Activated naive CD4-positive, alpha-beta T cell treated with Interleukin-2 at 50 U/mL for 16 hours (primary cell): ENCODE measurements around the gene HCN2.
"Not testable (repeated sequence)": the region's sequence is repeated elsewhere in the genome, so short reads cannot be mapped to it uniquely, and the experiment has no call there.

Experiments used
- DNase-seq: peaks from one replicate; pipeline ENCODE4 v3.0.0-alpha.2; 2020

The HCN2 gene

DNA sequence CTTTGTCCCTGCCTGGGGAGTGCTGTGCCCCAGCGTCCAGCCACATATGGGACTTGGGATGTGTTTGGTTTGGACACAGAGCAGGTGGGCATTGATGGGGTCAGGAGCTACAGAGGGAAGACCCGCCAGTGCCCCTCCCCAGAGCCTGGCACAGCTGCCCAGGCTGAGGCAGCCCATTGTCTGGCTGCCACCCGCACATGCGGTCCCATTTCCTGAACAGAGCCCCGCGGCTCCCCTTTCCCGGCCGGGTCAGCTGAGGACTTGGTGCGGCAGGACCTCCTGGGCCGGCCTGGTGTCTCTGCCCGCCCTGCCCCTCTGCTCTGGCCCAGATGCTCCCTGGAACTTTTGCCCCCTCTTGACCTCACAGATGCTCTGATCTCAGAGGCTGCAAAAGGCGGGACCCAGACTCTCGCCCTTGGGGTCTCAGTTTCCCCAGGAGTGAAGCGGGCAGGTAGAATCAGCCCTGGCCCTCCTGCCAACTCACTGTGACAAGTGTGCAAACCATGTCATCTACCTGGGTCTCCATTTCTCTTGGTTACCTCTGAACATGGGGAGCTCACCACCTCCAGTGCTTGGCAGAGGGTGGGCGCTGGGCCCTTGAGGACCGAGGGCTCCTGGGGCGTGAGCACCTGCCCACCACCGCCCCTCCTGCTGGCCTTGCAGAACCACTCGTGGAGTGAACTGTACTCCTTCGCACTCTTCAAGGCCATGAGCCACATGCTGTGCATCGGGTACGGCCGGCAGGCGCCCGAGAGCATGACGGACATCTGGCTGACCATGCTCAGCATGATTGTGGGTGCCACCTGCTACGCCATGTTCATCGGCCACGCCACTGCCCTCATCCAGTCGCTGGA lies 17.8 kb downstream of the HCN2 start:
- DNase-seq = no peak

- no peak for DNase-seq
Observed at GRCh38 chr19:608155-609003, 18.7 kb downstream of the HCN2 start.

DNA sequence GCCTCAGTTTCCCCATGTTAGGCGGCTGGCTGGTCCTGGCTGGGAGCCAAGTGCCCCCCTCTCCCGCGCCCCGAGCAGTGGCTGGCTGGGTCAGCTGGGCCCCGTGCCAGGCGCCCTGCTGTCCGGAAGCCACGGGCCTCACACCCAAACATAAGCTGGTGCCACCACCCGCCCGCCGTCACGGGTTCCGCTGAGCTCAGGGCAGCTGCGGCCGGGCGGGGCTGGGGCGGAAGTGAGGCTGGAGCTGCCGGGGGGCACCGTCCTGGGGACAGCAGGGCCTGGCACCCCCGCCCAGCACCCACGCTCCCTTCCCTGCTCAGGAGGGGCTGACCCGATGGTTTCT lies 19.3 kb downstream of the HCN2 start:
- no peak for DNase-seq

- DNase-seq = peak; percentile 33
Observed at GRCh38 chr19:610071-610800, 20.6 kb downstream of the HCN2 start.

DNA sequence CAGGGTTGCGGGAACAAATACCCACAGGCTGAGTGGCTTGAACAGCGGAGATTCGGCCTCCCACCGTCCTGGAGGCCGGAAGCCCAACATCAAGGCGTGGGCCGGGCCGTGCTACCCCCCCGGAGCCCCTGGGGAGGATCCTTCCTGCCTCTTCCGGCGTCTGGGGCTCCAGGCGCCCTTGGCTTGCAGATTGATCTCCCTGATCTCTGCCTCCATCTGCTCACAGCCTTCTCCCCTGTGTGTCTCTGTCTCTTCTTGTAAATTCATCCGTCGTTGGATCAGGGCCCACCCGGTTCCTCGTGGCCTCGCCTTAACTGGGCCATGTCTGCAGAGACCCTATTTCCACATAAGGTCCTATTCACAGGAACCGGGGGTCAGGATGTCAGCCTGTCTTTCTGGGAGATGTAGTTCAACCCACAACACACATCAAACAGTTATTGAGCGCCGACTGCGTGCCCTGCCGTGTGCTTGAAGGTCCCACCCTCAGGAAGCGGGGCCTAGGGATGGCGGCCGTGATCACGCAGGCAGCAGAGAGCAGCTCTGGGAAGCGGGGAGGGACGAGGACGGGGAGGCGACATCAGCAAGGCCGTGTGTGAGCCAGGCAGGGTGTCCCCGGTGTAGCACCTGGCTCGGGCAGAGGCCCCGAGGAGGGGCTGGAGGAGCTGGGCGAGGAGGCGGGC lies 21.3 kb downstream of the HCN2 start:
- peak; percentile 57 for DNase-seq

- peak; percentile 83 for DNase-seq
Observed at GRCh38 chr19:611481-611868, 21.8 kb downstream of the HCN2 start.

DNA sequence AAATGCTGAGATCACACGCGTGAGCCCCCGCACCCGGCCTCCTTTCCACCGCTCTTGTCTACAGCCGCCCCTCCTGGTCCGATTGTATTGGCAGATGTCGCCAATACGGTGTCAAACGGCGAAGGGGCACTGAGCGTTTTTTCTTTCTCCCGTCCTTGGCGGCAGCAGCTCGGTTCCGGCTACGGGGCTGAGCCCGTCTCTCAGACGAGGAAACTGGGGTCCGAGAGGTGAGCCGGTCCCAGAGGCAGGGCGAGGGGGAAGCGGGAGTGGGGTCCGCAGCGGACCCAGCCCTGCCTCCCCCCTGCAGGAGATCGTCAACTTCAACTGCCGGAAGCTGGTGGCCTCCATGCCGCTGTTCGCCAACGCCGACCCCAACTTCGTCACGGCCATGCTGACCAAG lies 23.3 kb downstream of the HCN2 start:
- no peak for DNase-seq

DNA sequence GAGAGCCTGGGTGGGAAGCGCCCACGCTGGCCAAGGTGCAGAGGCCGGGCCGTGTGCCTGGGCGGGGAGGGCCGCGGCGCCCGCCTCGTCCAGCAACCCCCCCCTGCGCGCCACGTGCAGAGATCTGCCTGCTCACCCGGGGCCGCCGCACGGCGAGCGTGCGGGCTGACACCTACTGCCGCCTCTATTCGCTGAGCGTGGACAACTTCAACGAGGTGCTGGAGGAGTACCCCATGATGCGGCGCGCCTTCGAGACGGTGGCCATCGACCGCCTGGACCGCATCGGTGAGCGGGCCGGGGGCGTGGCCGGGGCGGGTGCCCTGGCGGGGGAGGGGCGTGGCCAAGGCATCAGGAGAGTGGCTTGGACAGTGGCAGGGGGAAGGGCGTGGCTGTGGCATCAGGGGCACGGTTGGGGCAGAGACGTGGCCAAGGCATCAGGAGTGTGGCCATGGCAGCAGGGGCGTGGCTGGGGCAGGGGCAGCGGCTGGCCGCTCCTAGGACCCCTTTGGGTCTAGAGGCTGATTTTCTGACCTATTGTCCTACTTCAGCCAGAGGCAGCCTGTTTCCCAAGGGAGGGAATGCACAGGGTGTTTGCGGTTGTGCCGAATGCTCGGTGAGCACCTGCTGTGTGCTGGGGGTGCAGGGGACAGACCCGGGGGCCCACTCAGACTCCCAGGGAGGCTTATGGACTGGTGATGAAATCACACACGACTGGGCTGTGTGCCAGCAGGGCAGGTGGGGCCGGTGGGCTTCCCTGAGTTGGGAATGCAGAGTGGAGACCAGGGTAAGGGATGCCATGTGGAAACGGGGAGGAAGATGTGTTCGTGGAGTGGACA lies 24.3 kb downstream of the HCN2 start:
- DNase-seq = no peak

DNA sequence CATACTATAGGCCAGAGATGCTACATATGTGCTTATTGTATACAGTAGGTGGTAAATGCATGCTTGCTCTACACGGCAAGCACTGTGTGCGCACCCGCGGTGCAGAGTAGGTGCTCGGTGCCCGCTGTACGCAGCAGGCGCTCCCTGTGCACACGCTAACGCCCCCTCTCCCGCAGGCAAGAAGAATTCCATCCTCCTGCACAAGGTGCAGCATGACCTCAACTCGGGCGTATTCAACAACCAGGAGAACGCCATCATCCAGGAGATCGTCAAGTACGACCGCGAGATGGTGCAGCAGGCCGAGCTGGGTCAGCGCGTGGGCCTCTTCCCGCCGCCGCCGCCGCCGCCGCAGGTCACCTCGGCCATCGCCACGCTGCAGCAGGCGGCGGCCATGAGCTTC lies 25.9 kb downstream of the HCN2 start:
- no peak for DNase-seq

DNA sequence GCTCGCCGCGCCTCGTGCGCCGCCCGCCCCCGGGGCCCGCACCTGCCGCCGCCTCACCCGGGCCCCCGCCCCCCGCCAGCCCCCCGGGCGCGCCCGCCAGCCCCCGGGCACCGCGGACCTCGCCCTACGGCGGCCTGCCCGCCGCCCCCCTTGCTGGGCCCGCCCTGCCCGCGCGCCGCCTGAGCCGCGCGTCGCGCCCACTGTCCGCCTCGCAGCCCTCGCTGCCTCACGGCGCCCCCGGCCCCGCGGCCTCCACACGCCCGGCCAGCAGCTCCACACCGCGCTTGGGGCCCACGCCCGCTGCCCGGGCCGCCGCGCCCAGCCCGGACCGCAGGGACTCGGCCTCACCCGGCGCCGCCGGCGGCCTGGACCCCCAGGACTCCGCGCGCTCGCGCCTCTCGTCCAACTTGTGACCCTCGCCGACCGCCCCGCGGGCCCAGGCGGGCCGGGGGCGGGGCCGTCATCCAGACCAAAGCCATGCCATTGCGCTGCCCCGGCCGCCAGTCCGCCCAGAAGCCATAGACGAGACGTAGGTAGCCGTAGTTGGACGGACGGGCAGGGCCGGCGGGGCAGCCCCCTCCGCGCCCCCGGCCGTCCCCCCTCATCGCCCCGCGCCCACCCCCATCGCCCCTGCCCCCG lies 26.5 kb downstream of the HCN2 start:
- no peak for DNase-seq

DNA sequence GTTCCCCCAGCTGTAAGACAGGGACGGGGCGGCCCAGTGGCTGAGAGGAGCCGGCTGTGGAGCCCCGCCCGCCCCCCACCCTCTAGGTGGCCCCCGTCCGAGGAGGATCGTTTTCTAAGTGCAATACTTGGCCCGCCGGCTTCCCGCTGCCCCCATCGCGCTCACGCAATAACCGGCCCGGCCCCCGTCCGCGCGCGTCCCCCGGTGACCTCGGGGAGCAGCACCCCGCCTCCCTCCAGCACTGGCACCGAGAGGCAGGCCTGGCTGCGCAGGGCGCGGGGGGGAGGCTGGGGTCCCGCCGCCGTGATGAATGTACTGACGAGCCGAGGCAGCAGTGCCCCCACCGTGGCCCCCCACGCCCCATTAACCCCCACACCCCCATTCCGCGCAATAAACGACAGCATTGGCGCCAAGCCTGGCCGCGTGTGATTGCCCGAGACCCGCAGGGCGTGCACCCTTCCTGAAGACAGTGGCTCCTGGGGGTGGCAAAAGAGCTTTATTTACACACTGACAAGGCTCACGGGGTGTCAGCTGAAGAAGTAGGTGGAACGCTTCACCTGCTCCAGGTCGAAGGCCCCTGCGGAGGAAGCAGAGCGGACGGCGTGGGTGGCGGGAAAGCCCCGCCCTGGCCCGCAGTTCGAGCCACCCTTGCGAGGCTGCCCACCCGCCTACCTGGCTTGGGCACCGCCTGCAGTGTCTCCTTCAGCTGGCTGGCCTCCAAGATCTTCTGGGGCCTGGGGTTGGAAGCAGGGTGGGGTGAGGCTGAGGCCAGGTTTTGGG lies 27.3 kb downstream of the HCN2 start:
- no peak for DNase-seq

DNA sequence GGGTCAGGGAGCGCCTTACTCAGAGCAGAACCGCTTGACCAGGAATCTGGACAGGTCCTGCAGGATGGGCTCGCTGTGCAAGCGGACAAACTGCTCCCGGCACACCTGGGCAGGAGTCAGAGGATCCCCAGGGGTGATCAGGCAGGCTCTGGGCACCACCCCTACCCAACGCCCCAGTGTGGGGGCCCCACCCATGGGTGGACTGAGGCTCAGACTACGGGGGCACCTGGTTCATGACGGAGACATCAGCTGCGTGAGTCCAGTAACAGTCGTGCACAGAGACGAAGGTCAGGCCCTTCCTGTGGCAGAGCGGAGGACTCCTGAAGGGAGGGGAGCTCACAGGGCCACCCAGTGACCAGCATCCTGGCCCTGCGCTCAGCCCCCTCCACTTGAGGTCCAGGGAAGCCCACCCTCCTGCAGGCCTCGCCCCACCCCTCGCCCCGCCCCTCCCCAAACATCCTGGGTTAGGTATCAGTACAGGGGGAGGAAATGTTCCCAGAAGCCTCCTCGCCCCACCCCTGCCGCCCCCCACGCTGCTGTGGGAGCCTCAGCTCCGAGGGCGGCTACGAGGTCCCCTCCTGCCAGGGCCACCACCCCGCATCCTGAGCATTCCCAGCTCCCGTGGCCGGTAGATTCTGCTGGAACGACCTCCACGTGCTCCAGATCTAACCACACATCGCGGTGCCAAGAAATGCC lies 28.0 kb downstream of the HCN2 start:
- no peak for DNase-seq

DNA sequence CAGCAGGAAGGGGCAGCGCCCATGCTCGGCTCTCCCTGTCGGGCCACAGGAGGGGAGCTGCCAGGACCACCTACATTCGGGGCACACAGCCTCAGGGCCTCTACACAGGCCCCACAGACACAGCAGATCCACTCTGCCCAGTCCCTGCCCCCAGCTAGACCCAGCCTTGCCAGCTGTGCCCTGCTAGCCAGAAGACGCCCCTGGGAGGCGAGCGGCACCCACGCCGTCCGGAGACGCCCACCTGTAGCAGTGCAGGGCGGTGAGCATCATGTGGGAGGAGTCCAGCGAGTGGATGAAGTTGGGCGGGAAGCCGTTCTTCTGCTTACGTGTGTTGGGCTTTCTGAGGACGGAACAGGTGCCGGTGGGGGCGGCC lies 28.6 kb downstream of the HCN2 start:
- no peak for DNase-seq

GRCh38 chr19:618674-619285 lies 29.1 kb downstream of the HCN2 start:
- no peak for DNase-seq

- DNase-seq = no peak
Observed at GRCh38 chr19:619286-620002, 29.8 kb downstream of the HCN2 start.

- no peak for DNase-seq
Observed at GRCh38 chr19:620166-620862, 30.6 kb downstream of the HCN2 start.

- not testable (repeated sequence) for DNase-seq
Observed at GRCh38 chr19:621191-621590, 31.5 kb downstream of the HCN2 start.

GRCh38 chr19:621819-622218 lies 32.1 kb downstream of the HCN2 start:
- DNase-seq = no peak
